GM18505 (cell line): ENCODE results near the gene ZNF282.
A peak's percentile ranks its signal among the peaks of the same experiment; 100 is the strongest.
"Not testable (repeated sequence)": the region's sequence is repeated elsewhere in the genome, so short reads cannot be mapped to it uniquely, and the experiment has no call there.

Experiments used
- ATAC-seq: cut with Tn5 transposase; IDR thresholded peaks from one replicate; pipeline ENCODE4 v1.9.1; 2021; ENCODE audit not compliant: unreplicated experiment
- POLR2A ChIP-seq: IDR thresholded peaks from 4 replicates; pipeline ENCODE4 v1.6.1; 2011; ENCODE audit warnings: borderline replicate concordance; ENCODE audit not compliant: insufficient read depth, insufficient read length; ENCODE audit errors: extremely low read depth

ZNF282 gene

GRCh38 chr7:149239345-149240143 is 44.2 kb downstream of the ZNF282 start, which contains the start of gene ZNF212:
TSS of gene ZNF212 (plus strand) at chr7:149239651. CDS start at chr7:149239779, 128 bp downstream.
- ATAC-seq: peak; percentile 99
- TF ChIP-seq POLR2A: peak; percentile 76

DNA sequence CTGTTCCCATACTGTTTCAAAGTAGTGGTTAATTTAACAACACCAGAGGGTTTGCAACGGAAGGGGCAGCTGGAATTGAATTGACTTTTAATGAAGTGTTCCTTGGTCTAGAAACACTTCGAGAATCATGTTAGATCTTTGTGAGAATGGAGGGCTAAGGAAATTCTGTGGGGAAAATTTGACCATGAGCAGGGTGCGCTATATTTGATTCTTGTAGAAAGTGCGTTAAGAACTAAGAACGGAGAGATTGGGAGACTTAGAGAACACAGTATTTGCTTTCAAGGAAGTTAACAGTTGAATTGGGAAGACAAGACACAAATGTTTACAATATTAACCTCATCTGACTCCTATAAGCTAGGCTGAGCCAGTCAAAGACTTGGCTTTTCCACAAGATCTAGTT is 45.3 kb downstream of the ZNF282 start:
- no peak for ATAC-seq

GRCh38 chr7:149241696-149242095 is 46.4 kb downstream of the ZNF282 start:
- ATAC-seq: no peak
- no peak for TF ChIP-seq POLR2A

More for the DNA sequence above, 45.3 kb downstream of the ZNF282 start:
- no peak for TF ChIP-seq POLR2A

DNA sequence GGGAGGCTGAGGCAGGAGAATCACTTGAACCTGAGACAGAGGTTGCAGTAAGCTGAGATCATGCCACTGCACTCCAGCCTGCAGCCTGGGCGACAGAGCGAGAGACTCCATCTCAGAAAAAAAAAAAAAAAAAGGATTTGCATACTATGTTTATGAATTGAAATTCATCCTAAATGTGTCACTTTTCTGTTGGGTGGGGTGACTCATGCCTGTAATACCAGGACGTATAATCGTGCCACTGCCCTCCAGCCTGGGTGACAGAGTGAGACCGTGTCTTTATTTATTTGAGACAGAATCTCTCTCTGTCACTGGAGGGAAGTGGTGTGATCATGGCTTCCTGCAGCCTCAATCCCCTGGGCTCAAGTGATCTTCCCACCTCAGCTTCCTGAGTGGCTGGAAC is 49.9 kb downstream of the ZNF282 start:
- ATAC-seq: no peak

DNA sequence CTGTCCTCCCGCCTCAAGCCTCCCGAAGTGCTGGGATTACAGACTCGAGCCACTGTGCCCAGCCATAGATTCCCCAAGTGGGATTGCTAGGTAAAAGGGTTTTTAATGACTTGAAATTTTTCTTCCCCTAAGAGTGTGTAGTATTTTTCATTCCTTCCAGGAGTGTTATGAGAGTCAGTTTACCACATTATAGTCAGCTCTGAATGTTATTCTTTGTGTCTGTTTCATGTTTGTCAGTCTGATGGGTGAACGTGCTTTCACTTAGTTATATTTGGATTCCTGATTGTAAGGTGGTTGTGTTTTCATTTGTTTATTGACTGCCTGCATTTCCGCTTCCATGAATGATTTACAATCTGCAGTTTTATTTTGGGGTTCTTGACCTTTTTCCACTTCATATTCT is 50.4 kb downstream of the ZNF282 start:
- no peak for ATAC-seq
- TF ChIP-seq POLR2A: no peak

More for the DNA sequence above, 49.9 kb downstream of the ZNF282 start:
- TF ChIP-seq POLR2A: no peak

DNA sequence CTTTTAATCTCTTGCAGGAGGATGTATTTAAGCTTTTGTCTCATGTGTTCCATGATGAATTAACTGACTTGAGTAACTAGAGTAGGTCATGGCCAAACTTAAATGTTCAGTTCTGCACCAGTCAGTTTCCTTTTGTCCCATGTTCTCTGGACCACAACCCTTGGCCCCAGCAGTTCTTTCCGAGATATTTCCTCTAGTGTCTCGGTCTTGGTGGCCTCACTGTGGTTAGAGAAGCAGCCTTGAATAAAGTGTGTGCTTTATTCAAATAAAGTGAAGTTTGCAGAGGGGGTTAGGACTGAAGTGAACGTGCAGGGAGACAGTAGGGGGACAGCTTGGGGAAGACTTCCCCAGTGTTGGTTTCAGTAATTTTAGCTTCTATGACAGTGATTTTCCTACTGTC is 53.4 kb downstream of the ZNF282 start:
- TF ChIP-seq POLR2A: no peak
- ATAC-seq: no peak

DNA sequence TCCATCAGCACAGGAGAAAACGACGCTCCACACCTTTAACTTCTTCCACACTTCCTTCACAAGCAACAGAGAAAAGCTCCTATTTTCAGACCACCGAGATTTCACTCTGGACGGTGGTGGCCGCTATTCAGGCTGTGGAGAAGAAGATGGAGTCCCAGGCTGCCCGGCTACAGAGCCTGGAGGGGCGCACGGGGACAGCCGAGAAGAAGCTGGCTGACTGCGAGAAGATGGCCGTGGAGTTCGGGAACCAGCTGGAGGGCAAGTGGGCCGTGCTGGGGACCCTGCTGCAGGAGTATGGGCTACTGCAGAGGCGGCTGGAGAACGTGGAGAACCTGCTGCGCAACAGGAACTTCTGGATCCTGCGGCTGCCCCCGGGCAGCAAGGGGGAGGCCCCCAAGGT is 54.8 kb downstream of the ZNF282 start:
- not testable (repeated sequence) for ATAC-seq

DNA sequence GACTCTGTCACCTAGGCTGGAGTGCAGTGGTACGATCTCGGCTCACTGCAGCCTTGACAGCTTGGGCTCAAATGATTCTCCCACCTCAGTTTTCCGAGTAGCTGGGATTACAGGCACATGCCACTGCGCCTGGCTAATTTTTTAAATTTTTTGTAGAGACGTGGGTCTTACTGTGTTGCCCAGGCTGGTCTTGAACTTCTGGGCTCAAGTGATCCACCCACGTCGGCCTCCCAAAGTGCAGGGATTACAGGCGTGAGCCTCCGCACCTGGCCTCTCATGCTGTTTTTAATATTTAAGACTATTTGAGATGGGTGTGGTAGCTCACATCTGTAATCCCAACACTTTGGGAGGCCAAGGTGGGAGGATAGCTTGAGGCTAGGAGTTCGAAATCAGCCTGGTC is 56.2 kb downstream of the ZNF282 start:
- ATAC-seq: not testable (repeated sequence)

- no peak for ATAC-seq
- no peak for TF ChIP-seq POLR2A
Measured at GRCh38 chr7:149252378-149252777, 57.0 kb downstream of the ZNF282 start.

DNA sequence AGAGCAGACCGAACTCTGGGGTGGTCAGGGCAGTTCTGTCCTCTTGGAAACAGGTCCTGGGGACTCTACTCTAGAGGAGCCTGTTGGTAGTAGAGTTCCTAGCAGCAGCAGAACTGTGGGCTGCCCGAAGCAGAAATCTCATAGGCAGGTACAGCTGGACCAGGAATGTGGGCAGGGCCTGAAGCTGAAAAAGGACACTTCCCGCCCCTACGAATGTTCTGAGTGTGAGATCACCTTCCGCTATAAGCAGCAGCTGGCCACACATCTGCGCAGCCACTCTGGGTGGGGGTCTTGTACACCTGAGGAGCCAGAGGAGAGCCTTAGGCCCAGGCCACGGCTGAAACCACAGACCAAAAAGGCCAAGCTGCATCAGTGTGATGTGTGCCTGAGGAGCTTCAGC is 58.3 kb downstream of the ZNF282 start:
- no peak for ATAC-seq
- TF ChIP-seq POLR2A: no peak

- TF ChIP-seq POLR2A: no peak
- ATAC-seq: no peak
Measured at GRCh38 chr7:149254181-149254858, 59.0 kb downstream of the ZNF282 start.

DNA sequence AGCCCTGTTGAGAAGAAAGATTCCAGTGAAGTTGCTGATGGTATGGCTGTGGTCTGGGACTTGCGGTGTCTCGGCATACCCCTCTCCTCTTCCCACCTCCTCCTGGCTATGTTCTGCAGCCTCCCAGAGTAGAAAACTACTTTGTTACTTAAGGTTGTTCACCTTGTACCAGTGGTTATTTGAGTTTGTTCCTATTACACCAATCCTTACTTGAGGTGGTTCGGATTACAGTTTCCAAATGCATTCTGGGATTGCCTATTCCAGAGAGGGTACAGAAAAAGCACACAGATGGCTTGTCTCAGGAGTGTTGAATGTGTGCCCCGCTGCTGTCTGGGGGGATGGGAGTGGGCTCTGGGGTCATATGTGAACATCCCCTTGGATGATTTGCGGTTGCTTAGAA is 59.8 kb downstream of the ZNF282 start:
- ATAC-seq: no peak
- no peak for TF ChIP-seq POLR2A

- ATAC-seq: no peak
Measured at GRCh38 chr7:149256568-149256967, 61.2 kb downstream of the ZNF282 start.

GRCh38 chr7:149257146-149257545 is 61.8 kb downstream of the ZNF282 start:
- TF ChIP-seq POLR2A: no peak
- no peak for ATAC-seq

More at GRCh38 chr7:149256568-149256967, 61.2 kb downstream of the ZNF282 start:
- no peak for TF ChIP-seq POLR2A
